Skeletal muscle satellite cell (primary cell): ENCODE data around the gene SMNDC1.
A peak's percentile ranks its signal among the peaks of the same experiment; 100 is the strongest.

Experiments
- H3K27me3 ChIP-seq: 2 replicates; pipeline ENCODE4 v1.7.0; 2013; ENCODE audit warnings: low read length; ENCODE audit not compliant: control insufficient read depth, insufficient read depth
- H3K36me3 ChIP-seq: 2 replicates; pipeline ENCODE4 v1.7.0; 2013; ENCODE audit warnings: mild to moderate bottlenecking, control low read depth, low read length; ENCODE audit not compliant: insufficient read depth
- H3K4me1 ChIP-seq: 2 replicates; pipeline ENCODE4 v1.7.0; 2013; ENCODE audit warnings: low read length; ENCODE audit not compliant: control insufficient read depth, insufficient read depth
- H3K4me2 ChIP-seq: 2 replicates; pipeline ENCODE4 v1.7.0; 2013; ENCODE audit warnings: mild to moderate bottlenecking, low read length
- H3K4me3 ChIP-seq: 2 replicates; pipeline ENCODE4 v1.7.0; 2013; ENCODE audit warnings: low read length
- H3K9ac ChIP-seq: 2 replicates; pipeline ENCODE4 v1.7.0; 2013; ENCODE audit warnings: mild to moderate bottlenecking, low read depth, low read length, moderate library complexity
- H3K9me3 ChIP-seq: replicated peaks from 2 replicates; pipeline ENCODE4 v1.7.0; 2013; ENCODE audit warnings: mild to moderate bottlenecking, control low read depth, low read length

SMNDC1 gene

GRCh38 chr10:110307805-110308204 is 3.1 kb upstream of the SMNDC1 start:
- H3K4me3 ChIP-seq = no peak overlapping the region
- H3K9me3 ChIP-seq = no peaks in the 10 kb centered on the region
- H3K9ac ChIP-seq = no peak overlapping the region
- H3K36me3 ChIP-seq = peaks cover 5% of the 10 kb centered on the region
- H3K4me1 ChIP-seq = peaks cover 22% of the 10 kb centered on the region
- no peaks in the 10 kb centered on the region for H3K27me3 ChIP-seq
- H3K4me2 ChIP-seq = no peak overlapping the region

DNA sequence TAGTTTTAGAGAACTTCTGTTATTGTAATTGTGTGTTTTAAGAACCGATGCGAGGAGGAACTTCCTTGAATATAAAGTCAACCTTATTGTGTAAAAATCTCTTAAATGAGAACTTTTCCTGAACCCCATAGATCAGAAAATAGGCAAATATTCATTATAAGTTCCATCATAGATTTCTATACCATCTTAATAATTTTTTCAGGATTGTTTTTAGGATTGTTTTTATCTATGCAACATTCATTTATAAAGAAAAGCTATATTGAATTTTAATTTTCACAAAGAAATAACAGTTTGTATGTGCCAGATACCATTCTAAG is 1.7 kb upstream of the SMNDC1 start:
- H3K4me3 ChIP-seq = no peak overlapping the region
- peak overlapping the region; percentile 43 for H3K9ac ChIP-seq
- H3K4me2 ChIP-seq = peak overlapping the region; percentile 43
- peaks cover 16% of the 10 kb centered on the region for H3K4me1 ChIP-seq
- peaks cover 19% of the 10 kb centered on the region for H3K36me3 ChIP-seq
- H3K27me3 ChIP-seq = no peaks in the 10 kb centered on the region
- H3K9me3 ChIP-seq = no peaks in the 10 kb centered on the region

GRCh38 chr10:110305767-110306451 is 1.2 kb upstream of the SMNDC1 start:
- Histone ChIP-seq H3K27me3 (no peaks in the 10 kb centered on the region), H3K9ac (peak overlapping the region; percentile 99), H3K9me3 (no peaks in the 10 kb centered on the region), H3K4me2 (peak overlapping the region; percentile 83), H3K36me3 (peaks cover 24% of the 10 kb centered on the region), H3K4me3 (no peak overlapping the region), H3K4me1 (peaks cover 16% of the 10 kb centered on the region)

GRCh38 chr10:110304394-110304779 is 333 bp downstream of the SMNDC1 start:
- peaks cover 23% of the 10 kb centered on the region for H3K4me1 ChIP-seq
- peak overlapping the region; percentile 80 for H3K4me3 ChIP-seq
- peak overlapping the region; percentile 82 for H3K4me2 ChIP-seq
- H3K36me3 ChIP-seq = peaks cover 39% of the 10 kb centered on the region
- peak overlapping the region; percentile 99 for H3K9ac ChIP-seq
- no peaks in the 10 kb centered on the region for H3K27me3 ChIP-seq
- no peaks in the 10 kb centered on the region for H3K9me3 ChIP-seq

- Histone ChIP-seq H3K9me3 (no peaks in the 10 kb centered on the region), H3K4me1 (peaks cover 29% of the 10 kb centered on the region), H3K9ac (peak overlapping the region; percentile 99), H3K36me3 (peaks cover 45% of the 10 kb centered on the region), H3K4me3 (peak overlapping the region; percentile 80), H3K4me2 (peak overlapping the region; percentile 82), H3K27me3 (no peaks in the 10 kb centered on the region)
These were observed 1.0 kb downstream of the SMNDC1 start for GRCh38 chr10:110303681-110304080.

- H3K9ac ChIP-seq = peak overlapping the region; percentile 8
- H3K4me3 ChIP-seq = no peak overlapping the region
- H3K4me1 ChIP-seq = peaks cover 26% of the 10 kb centered on the region
- no peaks in the 10 kb centered on the region for H3K27me3 ChIP-seq
- no peak overlapping the region for H3K4me2 ChIP-seq
- no peaks in the 10 kb centered on the region for H3K9me3 ChIP-seq
- H3K36me3 ChIP-seq = peaks cover 66% of the 10 kb centered on the region
These were observed 4.2 kb downstream of the SMNDC1 start for GRCh38 chr10:110300486-110300986.

DNA sequence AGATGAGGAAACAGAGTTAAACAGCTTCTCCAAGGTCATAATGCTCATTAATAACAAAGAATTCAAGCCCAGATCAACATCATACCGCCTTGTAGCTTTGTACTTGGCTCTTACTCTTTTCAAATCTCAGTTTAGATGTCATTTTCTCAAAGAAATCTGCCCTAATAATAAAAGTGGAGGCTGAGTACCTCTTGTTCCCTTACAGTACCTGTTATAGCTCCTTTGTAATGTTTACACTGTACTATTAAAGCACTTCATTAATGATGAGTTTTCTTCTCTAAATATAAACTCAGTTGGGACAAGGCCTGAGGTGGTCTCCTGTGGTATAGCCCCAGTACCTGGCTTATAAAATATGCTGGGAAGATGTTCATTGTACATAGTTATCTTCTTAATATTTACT is 7.8 kb downstream of the SMNDC1 start:
- no peaks in the 10 kb centered on the region for H3K9me3 ChIP-seq
- H3K4me3 ChIP-seq = no peak overlapping the region
- no peaks in the 10 kb centered on the region for H3K27me3 ChIP-seq
- H3K9ac ChIP-seq = no peak overlapping the region
- peaks cover 86% of the 10 kb centered on the region for H3K36me3 ChIP-seq
- peaks cover 13% of the 10 kb centered on the region for H3K4me1 ChIP-seq
- no peak overlapping the region for H3K4me2 ChIP-seq

GRCh38 chr10:110286841-110287240 is 17.9 kb downstream of the SMNDC1 start:
- Histone ChIP-seq H3K36me3 (peaks cover 48% of the 10 kb centered on the region), H3K9me3 (no peaks in the 10 kb centered on the region)

DNA sequence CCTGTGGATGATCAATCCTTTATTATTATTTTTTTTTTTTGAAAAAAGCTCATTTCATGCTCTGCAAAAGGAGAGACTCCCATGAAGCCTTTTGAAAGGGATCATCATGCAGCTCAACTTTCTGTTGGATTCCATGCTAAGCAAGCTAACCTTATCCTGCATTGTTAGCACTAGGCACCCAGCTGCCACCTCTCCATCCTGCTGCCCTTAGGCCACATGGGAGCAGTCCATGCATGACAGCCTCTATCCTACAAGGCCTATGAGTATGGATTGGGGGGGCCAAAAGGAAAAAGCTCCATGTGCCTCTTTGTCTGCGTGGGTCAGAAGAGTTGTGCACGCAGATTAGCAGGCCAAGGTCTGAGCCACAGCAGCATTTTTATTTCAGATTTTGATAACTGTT is 19.2 kb downstream of the SMNDC1 start:
- H3K4me1 ChIP-seq = no peaks in the 10 kb centered on the region
- peaks cover 36% of the 10 kb centered on the region for H3K36me3 ChIP-seq
- H3K4me3 ChIP-seq = no peak overlapping the region

More at GRCh38 chr10:110286841-110287240, 17.9 kb downstream of the SMNDC1 start:
- Histone ChIP-seq H3K27me3 (no peaks in the 10 kb centered on the region), H3K9ac (no peak overlapping the region), H3K4me1 (no peaks in the 10 kb centered on the region), H3K4me3 (no peak overlapping the region), H3K4me2 (no peak overlapping the region)

DNA sequence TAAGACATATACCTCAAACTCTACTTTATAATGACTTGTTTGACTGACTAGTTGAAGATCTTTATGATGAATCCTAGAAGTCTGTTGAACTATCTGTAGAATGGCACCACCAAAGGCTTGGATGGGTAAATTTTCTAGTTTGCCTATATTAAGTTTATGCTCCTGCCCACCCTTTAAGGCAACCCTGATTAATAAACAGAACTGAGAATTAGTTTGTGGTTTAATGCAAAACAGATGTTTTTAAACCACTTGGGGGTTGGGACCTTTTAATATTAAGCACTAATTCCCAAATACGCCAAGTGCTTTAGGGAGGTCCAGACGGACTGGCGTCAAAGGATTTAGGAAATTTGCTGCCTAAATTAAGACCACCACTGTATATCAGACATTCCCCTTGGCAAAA is 20.5 kb downstream of the SMNDC1 start:
- peaks cover under 1% of the 10 kb centered on the region for H3K4me1 ChIP-seq
- H3K36me3 ChIP-seq = peaks cover 24% of the 10 kb centered on the region
- no peak overlapping the region for H3K4me2 ChIP-seq
- H3K9me3 ChIP-seq = no peaks in the 10 kb centered on the region
- H3K4me3 ChIP-seq = no peak overlapping the region
- H3K27me3 ChIP-seq = no peaks in the 10 kb centered on the region
- no peak overlapping the region for H3K9ac ChIP-seq

More for the DNA sequence above, 19.2 kb downstream of the SMNDC1 start:
- no peaks in the 10 kb centered on the region for H3K9me3 ChIP-seq
- no peak overlapping the region for H3K4me2 ChIP-seq
- no peaks in the 10 kb centered on the region for H3K27me3 ChIP-seq
- no peak overlapping the region for H3K9ac ChIP-seq

GRCh38 chr10:110279407-110279986 is 25.2 kb downstream of the SMNDC1 start:
- Histone ChIP-seq H3K4me1 (peaks cover 3% of the 10 kb centered on the region), H3K4me3 (peak overlapping the region; percentile 25), H3K36me3 (no peaks in the 10 kb centered on the region), H3K27me3 (no peaks in the 10 kb centered on the region), H3K9ac (peak overlapping the region; percentile 32), H3K4me2 (peak overlapping the region; percentile 68), H3K9me3 (no peaks in the 10 kb centered on the region)
